Measurements from ENCODE around the gene PRR33. TPM values are rescaled to one million over a fixed set of nuclear protein-coding genes. Genes with fewer than 3 reads are reported as not detected.

PRR33 gene
- total and polyA plus RNA-seq, 2 donors (not counting 3 experiments of a cell fraction or from before 2014, with no cell fraction given), result not detected

DNA sequence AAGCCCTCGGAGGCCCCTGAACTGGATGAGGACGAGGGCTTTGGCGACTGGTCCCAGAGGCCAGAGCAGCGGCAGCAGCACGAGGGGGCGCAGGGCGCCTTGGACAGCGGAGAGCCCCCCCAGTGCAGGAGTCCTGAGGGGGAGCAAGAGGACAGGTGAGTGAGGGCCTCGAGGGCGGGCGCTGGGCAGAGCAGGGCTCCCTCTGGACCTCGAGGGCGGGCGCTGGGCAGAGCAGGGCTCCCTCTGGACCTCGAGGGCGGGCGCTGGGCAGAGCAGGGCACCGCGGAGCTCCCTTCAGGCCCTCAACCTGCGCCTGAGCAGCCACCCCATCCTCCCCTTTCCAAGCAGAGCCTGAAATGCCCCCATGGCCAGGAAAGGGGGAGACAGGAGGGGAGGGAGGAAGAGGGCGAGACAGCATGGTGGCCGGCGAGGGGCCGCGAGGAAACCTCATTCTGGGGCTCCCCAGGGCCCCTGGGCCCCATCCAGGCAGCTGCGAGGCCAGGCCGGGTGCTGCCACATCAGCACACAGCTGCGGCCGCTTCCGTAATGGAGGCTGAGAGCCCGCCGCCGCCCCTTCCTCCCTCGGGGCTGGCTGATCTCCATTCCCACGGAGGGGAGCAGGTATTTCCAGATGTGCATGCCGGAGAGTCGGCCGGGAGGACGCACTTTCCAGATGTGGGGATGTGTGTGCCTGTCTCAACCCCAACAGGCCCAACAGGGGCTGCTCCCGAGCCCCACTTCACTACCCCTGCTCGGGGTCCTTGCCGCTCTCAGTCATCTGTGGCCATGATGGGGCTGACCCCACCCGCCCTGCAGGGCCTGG is 10.0 kb downstream of the PRR33 start:
- dilution Hi-C loops (cut with MboI; ENCODE audit: extremely low pct_ligation_motif_present, low sequenced_read_pairs), result no loop called here
- TF ChIP-seq GATA2 (IDR thresholded peaks at IDR 0.05; ENCODE audit: insufficient read depth, insufficient read length, low read depth, low read length), result no peak
- TF ChIP-seq MYC (IDR thresholded peaks at IDR 0.05; ENCODE audit: low read depth, low read length), result no peak
- TF ChIP-seq, protein P1, sequence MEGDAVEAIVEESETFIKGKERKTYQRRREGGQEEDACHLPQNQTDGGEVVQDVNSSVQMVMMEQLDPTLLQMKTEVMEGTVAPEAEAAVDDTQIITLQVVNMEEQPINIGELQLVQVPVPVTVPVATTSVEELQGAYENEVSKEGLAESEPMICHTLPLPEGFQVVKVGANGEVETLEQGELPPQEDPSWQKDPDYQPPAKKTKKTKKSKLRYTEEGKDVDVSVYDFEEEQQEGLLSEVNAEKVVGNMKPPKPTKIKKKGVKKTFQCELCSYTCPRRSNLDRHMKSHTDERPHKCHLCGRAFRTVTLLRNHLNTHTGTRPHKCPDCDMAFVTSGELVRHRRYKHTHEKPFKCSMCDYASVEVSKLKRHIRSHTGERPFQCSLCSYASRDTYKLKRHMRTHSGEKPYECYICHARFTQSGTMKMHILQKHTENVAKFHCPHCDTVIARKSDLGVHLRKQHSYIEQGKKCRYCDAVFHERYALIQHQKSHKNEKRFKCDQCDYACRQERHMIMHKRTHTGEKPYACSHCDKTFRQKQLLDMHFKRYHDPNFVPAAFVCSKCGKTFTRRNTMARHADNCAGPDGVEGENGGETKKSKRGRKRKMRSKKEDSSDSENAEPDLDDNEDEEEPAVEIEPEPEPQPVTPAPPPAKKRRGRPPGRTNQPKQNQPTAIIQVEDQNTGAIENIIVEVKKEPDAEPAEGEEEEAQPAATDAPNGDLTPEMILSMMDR (IDR thresholded peaks at IDR 0.05; ENCODE audit: extremely low read depth in 1 of 2, insufficient read depth in 1 of 2, low read depth in 1 of 2, low read length in 2 of 2), result no peak
- no peak for TF ChIP-seq EZH2 (IDR thresholded peaks at IDR 0.05; ENCODE audit: borderline replicate concordance, low read depth, low read length, severe bottlenecking)
- no peak for TF ChIP-seq JUN (IDR thresholded peaks at IDR 0.05; ENCODE audit: borderline replicate concordance, insufficient read depth, insufficient read length, low read depth)
- no peak for TF ChIP-seq FOS (IDR thresholded peaks at IDR 0.05; ENCODE audit: borderline replicate concordance, insufficient read depth, low read length)
- no peak for TF ChIP-seq POLR2A (IDR thresholded peaks at IDR 0.05; ENCODE audit: low read depth, low read length)
- no peak for TF ChIP-seq POLR2AphosphoS5 (IDR thresholded peaks at IDR 0.05; ENCODE audit: insufficient read depth, low read depth, low read length)
- TF ChIP-seq, protein P2, sequence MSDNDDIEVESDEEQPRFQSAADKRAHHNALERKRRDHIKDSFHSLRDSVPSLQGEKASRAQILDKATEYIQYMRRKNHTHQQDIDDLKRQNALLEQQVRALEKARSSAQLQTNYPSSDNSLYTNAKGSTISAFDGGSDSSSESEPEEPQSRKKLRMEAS (IDR thresholded peaks at IDR 0.05; ENCODE audit: insufficient read depth, insufficient read length), result no peak
- Histone ChIP-seq H3K27ac (ENCODE audit: insufficient read depth, low read depth, low read length) (no peak overlapping the region), H3K4me1 (ENCODE audit: control insufficient read depth, extremely low read depth, insufficient read depth, low read length) (no peaks in the 10 kb centered on the region), H3K4me2 (ENCODE audit: insufficient read depth, low read length) (no peak overlapping the region), H3K4me3 (replicated peaks in 1 of 3; ENCODE audit: insufficient read depth in 1 of 3, low read depth in 1 of 3, low read length in 3 of 3) (no peak overlapping the region), H3K27me3 (ENCODE audit: control insufficient read depth in 2 of 2, insufficient read depth in 2 of 2, low read length in 2 of 2) (no peaks in the 10 kb centered on the region), H4K20me1 (replicated peaks; ENCODE audit: control insufficient read depth, extremely low read depth, insufficient read depth, low read length) (no peaks in the 10 kb centered on the region), H3K9ac (replicated peaks; ENCODE audit: extremely low read depth, insufficient read depth, low read length) (no peak overlapping the region), H3K79me2 (ENCODE audit: control insufficient read depth, insufficient read depth, low read length) (no peaks in the 10 kb centered on the region), H3K9me3 (replicated peaks; ENCODE audit: control insufficient read depth, insufficient read depth, low read length) (no peaks in the 10 kb centered on the region), H3K9me1 (replicated peaks; ENCODE audit: control insufficient read depth, extremely low read depth, insufficient read depth, low read length) (no peaks in the 10 kb centered on the region), H3K36me3 (ENCODE audit: control insufficient read depth in 2 of 2, extremely low read depth in 1 of 2, insufficient read depth in 2 of 2, low read length in 2 of 2) (no peaks in the 10 kb centered on the region), H2AFZ (ENCODE audit: low read depth, low read length) (no peak overlapping the region)
- no TSS peak for BruUV-seq (replicated peaks)
- CTCF ChIA-PET, result interaction anchor here (0.6 to 3.7 kb wide), 75 partner anchors 9 to 642 kb away, joined by 3 to 262 read pairs (median 5); partner anchors contain the start of genes H19, IGF2, KRTAP5-6 and LSP1
- DNase-seq (ENCODE audit: low read depth, low spot score) (no peak), FAIRE-seq (no peak)
- POLR2A ChIA-PET, result interaction anchor here (0.8 kb wide), 1 partner anchor 30 kb away, joined by 3 read pairs; no protein-coding TSS in a partner anchor
- intact Hi-C loops (cut with micrococcal nuclease), result loop anchor here (1.0 kb wide), 2 partner anchors 44 to 270 kb away; no protein-coding TSS in a partner anchor
